Measurements from ENCODE around the gene FAM89A.

Gene FAM89A

DNA sequence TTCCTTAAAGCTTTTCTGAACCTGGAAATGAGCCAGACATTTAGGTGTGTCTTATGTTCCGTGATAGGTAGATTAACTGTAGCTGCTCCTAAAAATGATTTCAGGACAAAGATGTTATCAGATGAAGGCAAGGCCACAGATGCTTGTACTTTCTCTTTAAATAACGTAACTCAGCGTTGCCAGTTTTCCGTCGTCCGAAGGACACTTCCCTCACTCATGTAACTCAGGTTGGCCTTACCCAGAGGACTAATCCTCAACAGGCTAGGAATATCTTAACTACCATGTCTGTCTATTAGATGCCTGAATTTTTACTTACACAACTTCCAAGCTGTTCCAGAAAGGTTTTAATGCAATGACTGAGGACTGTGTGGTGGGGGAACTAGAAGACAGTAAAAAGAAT lies 35.4 kb upstream of the FAM89A start:
- no peak overlapping the region for H2AFZ ChIP-seq
- H3K9me3 ChIP-seq (ENCODE audit: control insufficient read depth, low read length): no peaks in the 10 kb centered on the region
- H3K27me3 ChIP-seq (ENCODE audit: control insufficient read depth, insufficient read depth, low read length): no peaks in the 10 kb centered on the region
- H3K4me2 ChIP-seq (ENCODE audit: low read length): no peak overlapping the region
- H3K4me3 ChIP-seq (ENCODE audit: low read depth, low read length): no peak overlapping the region
- no peak overlapping the region for H3K27ac ChIP-seq
- H3K36me3 ChIP-seq (ENCODE audit: control insufficient read depth, insufficient read depth, low read length): no peaks in the 10 kb centered on the region
- H3K4me1 ChIP-seq: no peaks in the 10 kb centered on the region
- H3K9ac ChIP-seq: no peak overlapping the region
- TF ChIP-seq, protein P1, sequence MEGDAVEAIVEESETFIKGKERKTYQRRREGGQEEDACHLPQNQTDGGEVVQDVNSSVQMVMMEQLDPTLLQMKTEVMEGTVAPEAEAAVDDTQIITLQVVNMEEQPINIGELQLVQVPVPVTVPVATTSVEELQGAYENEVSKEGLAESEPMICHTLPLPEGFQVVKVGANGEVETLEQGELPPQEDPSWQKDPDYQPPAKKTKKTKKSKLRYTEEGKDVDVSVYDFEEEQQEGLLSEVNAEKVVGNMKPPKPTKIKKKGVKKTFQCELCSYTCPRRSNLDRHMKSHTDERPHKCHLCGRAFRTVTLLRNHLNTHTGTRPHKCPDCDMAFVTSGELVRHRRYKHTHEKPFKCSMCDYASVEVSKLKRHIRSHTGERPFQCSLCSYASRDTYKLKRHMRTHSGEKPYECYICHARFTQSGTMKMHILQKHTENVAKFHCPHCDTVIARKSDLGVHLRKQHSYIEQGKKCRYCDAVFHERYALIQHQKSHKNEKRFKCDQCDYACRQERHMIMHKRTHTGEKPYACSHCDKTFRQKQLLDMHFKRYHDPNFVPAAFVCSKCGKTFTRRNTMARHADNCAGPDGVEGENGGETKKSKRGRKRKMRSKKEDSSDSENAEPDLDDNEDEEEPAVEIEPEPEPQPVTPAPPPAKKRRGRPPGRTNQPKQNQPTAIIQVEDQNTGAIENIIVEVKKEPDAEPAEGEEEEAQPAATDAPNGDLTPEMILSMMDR (IDR thresholded peaks at IDR 0.05): no peak
- no peaks in the 10 kb centered on the region for H3K79me2 ChIP-seq

GRCh38 chr1:231075020-231075419 lies 35.0 kb upstream of the FAM89A start:
- no peaks in the 10 kb centered on the region for H3K36me3 ChIP-seq (ENCODE audit: control insufficient read depth, insufficient read depth, low read length)
- no peak overlapping the region for H3K27ac ChIP-seq
- H3K79me2 ChIP-seq: no peaks in the 10 kb centered on the region
- no peak overlapping the region for H2AFZ ChIP-seq
- H3K9me3 ChIP-seq (ENCODE audit: control insufficient read depth, low read length): no peaks in the 10 kb centered on the region
- no peak overlapping the region for H3K4me3 ChIP-seq (ENCODE audit: low read depth, low read length)
- no peak overlapping the region for H3K4me2 ChIP-seq (ENCODE audit: low read length)
- H3K4me1 ChIP-seq: no peaks in the 10 kb centered on the region
- no peaks in the 10 kb centered on the region for H3K27me3 ChIP-seq (ENCODE audit: control insufficient read depth, insufficient read depth, low read length)
- no peak overlapping the region for H3K9ac ChIP-seq
- TF ChIP-seq, protein P1 (IDR thresholded peaks at IDR 0.05): no peak

GRCh38 chr1:231074046-231074445 lies 34.0 kb upstream of the FAM89A start:
- Histone ChIP-seq H3K79me2 (no peaks in the 10 kb centered on the region), H3K9ac (no peak overlapping the region), H2AFZ (no peak overlapping the region), H3K4me2 (ENCODE audit: low read length) (no peak overlapping the region), H3K4me1 (no peaks in the 10 kb centered on the region), H3K36me3 (ENCODE audit: control insufficient read depth, insufficient read depth, low read length) (no peaks in the 10 kb centered on the region), H3K4me3 (ENCODE audit: low read depth, low read length) (no peak overlapping the region), H3K9me3 (ENCODE audit: control insufficient read depth, low read length) (no peaks in the 10 kb centered on the region), H3K27ac (no peak overlapping the region), H3K27me3 (ENCODE audit: control insufficient read depth, insufficient read depth, low read length) (no peaks in the 10 kb centered on the region)
- TF ChIP-seq, protein P1 (IDR thresholded peaks at IDR 0.05): no peak

GRCh38 chr1:231073331-231073730 lies 33.3 kb upstream of the FAM89A start:
- Histone ChIP-seq H3K4me3 (ENCODE audit: low read depth, low read length) (no peak overlapping the region), H3K79me2 (no peaks in the 10 kb centered on the region), H3K4me1 (no peaks in the 10 kb centered on the region), H3K9ac (no peak overlapping the region), H3K4me2 (ENCODE audit: low read length) (no peak overlapping the region), H3K27me3 (ENCODE audit: control insufficient read depth, insufficient read depth, low read length) (no peaks in the 10 kb centered on the region), H2AFZ (no peak overlapping the region), H3K27ac (no peak overlapping the region), H3K9me3 (ENCODE audit: control insufficient read depth, low read length) (no peaks in the 10 kb centered on the region), H3K36me3 (ENCODE audit: control insufficient read depth, insufficient read depth, low read length) (no peaks in the 10 kb centered on the region)
- TF ChIP-seq, protein P1 (IDR thresholded peaks at IDR 0.05): no peak

DNA sequence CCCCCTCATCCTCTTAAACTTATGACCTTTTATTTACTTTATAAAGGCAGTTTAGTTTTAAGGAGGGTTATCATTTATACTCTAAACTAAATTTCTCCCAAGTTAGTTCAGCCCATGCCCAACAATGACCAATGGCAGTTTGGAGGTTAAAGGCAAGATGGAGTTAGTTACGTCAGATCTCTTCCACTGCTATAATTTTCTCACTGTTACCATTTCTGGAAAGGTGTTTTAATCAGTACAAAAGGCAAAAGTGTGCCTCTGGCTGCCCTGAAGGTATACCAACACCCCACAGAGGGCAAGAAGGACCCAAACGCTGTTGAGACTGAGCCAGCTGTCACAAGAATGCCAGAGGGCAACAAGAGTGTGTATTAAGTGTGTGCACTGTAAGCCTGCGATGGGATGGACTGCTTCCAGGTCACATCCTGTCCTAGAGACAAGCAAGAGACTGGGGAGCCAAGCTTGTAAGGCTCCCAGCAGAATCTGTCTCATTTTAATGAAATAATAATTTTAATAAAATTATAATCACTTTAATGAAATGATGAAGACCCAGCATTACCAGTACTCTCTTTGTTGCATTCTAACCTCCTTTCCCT lies 32.5 kb upstream of the FAM89A start:
- H3K4me1 ChIP-seq: no peaks in the 10 kb centered on the region
- H3K4me2 ChIP-seq (ENCODE audit: low read length): no peak overlapping the region
- no peak overlapping the region for H3K4me3 ChIP-seq (ENCODE audit: low read depth, low read length)
- no peak overlapping the region for H3K9ac ChIP-seq
- H3K9me3 ChIP-seq (ENCODE audit: control insufficient read depth, low read length): no peaks in the 10 kb centered on the region
- H3K79me2 ChIP-seq: no peaks in the 10 kb centered on the region
- H3K27ac ChIP-seq: no peak overlapping the region
- H3K27me3 ChIP-seq (ENCODE audit: control insufficient read depth, insufficient read depth, low read length): no peaks in the 10 kb centered on the region
- TF ChIP-seq, protein P1 (IDR thresholded peaks at IDR 0.05): no peak
- H2AFZ ChIP-seq: no peak overlapping the region
- H3K36me3 ChIP-seq (ENCODE audit: control insufficient read depth, insufficient read depth, low read length): no peaks in the 10 kb centered on the region

Data from parathyroid adenoma (tissue), 2 donors.